Spinal cord (tissue), 10 donors: Measurements from ENCODE around the gene HS6ST3. TPM values are rescaled to one million over a fixed set of nuclear protein-coding genes. Genes with fewer than 3 reads are reported as not detected.
A peak's percentile ranks its signal among the peaks of the same experiment; 100 is the strongest.

Experiments
- DNase-seq, 6 donors: peaks; one replicate each; pipeline versions ENCODE4 v3.0.0 to v3.0.0-alpha.2; 2013 to 2015; ENCODE audit warnings: low spot score in 6 of 6, low read depth in 4 of 6
- H3K27ac ChIP-seq: one replicate; pipeline ENCODE4 v1.5.1; 2013; ENCODE audit warnings: low read depth, low read length, control low read depth
- H3K27me3 ChIP-seq: one replicate; pipeline ENCODE4 v1.6.1; 2013; ENCODE audit warnings: low read length; ENCODE audit not compliant: control insufficient read depth, insufficient read depth
- H3K36me3 ChIP-seq: one replicate; pipeline ENCODE4 v1.6.1; 2013; ENCODE audit warnings: low read length; ENCODE audit not compliant: control insufficient read depth, insufficient read depth
- H3K4me1 ChIP-seq: one replicate; pipeline ENCODE4 v1.6.1; 2013; ENCODE audit warnings: low read length; ENCODE audit not compliant: control insufficient read depth, insufficient read depth
- H3K4me3 ChIP-seq: one replicate; pipeline ENCODE4 v1.5.1; 2013; ENCODE audit warnings: low read depth, low read length, control low read depth
- H3K9me3 ChIP-seq: one replicate; pipeline ENCODE4 v1.6.1; 2013; ENCODE audit warnings: low read length; ENCODE audit not compliant: control insufficient read depth, insufficient read depth
- WGBS: methylation state at CpG from one replicate; pipeline ENCODE4 v1.1.5; 2013; ENCODE audit warnings: missing lambda C conversion rate; ENCODE audit not compliant: insufficient coverage; 5-methylcytosine and 5-hydroxymethylcytosine counted together
- polyA plus RNA-seq, 2 donors: library from polyadenylated mRNA; unstranded; fragments of 120-200 nt; gene quantifications; one replicate each; pipeline ENCODE4 v1.2.1, GENCODE V29; 2013; ENCODE audit not compliant: insufficient read length in 2 of 2
- total RNA-seq, 2 donors: library from RNA; depleted of rRNA in 1 of 2; stranded (reverse); fragments of 120-200 nt in 1 of 2; fragments of >200 nt in 1 of 2; gene quantifications; one replicate each; pipeline versions ENCODE4 v1.2.3 to v1.2.4, GENCODE V29; 2013 to 2014
- donor health status: healthy.

Gene HS6ST3
- total and polyA plus RNA-seq, 4 donors: 7.7 to 36.2 (median 23.7) TPM

DNA sequence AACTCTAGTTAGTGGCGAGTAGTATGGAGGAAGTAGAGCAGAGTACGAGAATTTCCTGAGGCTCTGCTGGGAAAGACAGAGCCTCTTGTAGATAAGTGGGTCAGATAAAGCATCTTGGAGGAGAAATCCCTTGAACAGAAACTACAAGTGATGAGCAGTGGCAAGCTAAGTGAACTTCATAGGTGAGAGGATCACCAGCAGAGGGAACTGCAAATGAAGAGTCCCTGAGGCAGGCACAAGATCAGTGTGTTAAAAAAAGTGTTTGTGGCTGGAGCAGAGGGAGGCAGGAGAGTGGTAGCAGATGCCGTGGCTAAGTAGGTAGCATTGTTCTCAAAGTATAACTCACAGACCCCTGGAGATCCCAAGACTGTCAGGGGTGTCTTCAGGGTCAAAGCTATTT, 437.6 kb downstream of the HS6ST3 start:
- Histone ChIP-seq H3K27ac (no peak overlapping the region), H3K9me3 (no peaks in the 10 kb centered on the region), H3K4me3 (no peak overlapping the region), H3K4me1 (no peaks in the 10 kb centered on the region), H3K27me3 (no peaks in the 10 kb centered on the region), H3K36me3 (no peaks in the 10 kb centered on the region)
- DNase-seq: no peak
- WGBS: 69% methylated on average over 3 of the region's 3 CpGs

DNA sequence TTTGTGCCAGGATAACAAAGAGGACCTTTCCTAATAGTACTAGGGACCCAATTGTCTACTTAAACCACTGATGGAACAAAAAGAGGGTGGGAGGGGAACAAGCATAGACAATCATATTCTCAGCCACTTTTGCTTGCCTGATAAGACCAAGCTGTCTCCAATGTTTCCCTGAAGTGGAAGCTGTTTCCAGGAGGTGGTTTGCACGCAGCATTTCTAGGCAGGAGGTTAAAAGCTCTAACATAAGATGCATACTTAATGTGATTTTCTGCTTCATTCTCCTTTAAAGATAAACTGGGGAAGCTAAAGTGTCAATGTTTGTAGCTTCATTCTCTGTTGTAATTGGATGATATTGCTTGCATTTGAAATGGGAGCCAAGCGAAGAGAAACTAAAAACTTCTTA, 442.9 kb downstream of the HS6ST3 start:
- H3K4me3 ChIP-seq: no peak overlapping the region
- no CpG with 5 or more reads among the region's 2 CpGs for WGBS
- H3K36me3 ChIP-seq: no peaks in the 10 kb centered on the region
- H3K9me3 ChIP-seq: no peaks in the 10 kb centered on the region
- peak in 1 of 6 donors; percentile 63 for DNase-seq
- H3K27ac ChIP-seq: no peak overlapping the region
- H3K4me1 ChIP-seq: no peaks in the 10 kb centered on the region
- H3K27me3 ChIP-seq: no peaks in the 10 kb centered on the region

GRCh38 chr13:96533408-96533807, 443.5 kb downstream of the HS6ST3 start:
- 57% methylated on average over 6 of the region's 7 CpGs for WGBS
- no peaks in the 10 kb centered on the region for H3K36me3 ChIP-seq
- no peaks in the 10 kb centered on the region for H3K9me3 ChIP-seq

GRCh38 chr13:96539791-96540190, 449.9 kb downstream of the HS6ST3 start:
- Histone ChIP-seq H3K4me1 (no peaks in the 10 kb centered on the region), H3K9me3 (no peaks in the 10 kb centered on the region), H3K36me3 (no peaks in the 10 kb centered on the region), H3K4me3 (no peak overlapping the region), H3K27ac (no peak overlapping the region), H3K27me3 (no peaks in the 10 kb centered on the region)
- no peak for DNase-seq
- 80% methylated on average over 2 of the region's 2 CpGs for WGBS

More at GRCh38 chr13:96533408-96533807, 443.5 kb downstream of the HS6ST3 start:
- H3K27me3 ChIP-seq: no peaks in the 10 kb centered on the region
- no peak overlapping the region for H3K4me3 ChIP-seq
- no peak overlapping the region for H3K27ac ChIP-seq
- peak in 1 of 6 donors; percentile 49 for DNase-seq
- no peaks in the 10 kb centered on the region for H3K4me1 ChIP-seq

GRCh38 chr13:96540670-96541069, 450.8 kb downstream of the HS6ST3 start:
- WGBS: no CpG with 5 or more reads among the region's 3 CpGs

GRCh38 chr13:96542986-96543385, 453.1 kb downstream of the HS6ST3 start:
- no peaks in the 10 kb centered on the region for H3K9me3 ChIP-seq
- H3K27ac ChIP-seq: no peak overlapping the region
- 50% methylated on average over 1 of the region's 2 CpGs for WGBS
- DNase-seq: no peak
- no peaks in the 10 kb centered on the region for H3K4me1 ChIP-seq
- no peaks in the 10 kb centered on the region for H3K27me3 ChIP-seq
- no peak overlapping the region for H3K4me3 ChIP-seq
- no peaks in the 10 kb centered on the region for H3K36me3 ChIP-seq

More at GRCh38 chr13:96540670-96541069, 450.8 kb downstream of the HS6ST3 start:
- Histone ChIP-seq H3K9me3 (no peaks in the 10 kb centered on the region), H3K36me3 (no peaks in the 10 kb centered on the region), H3K27ac (no peak overlapping the region), H3K27me3 (no peaks in the 10 kb centered on the region), H3K4me3 (no peak overlapping the region), H3K4me1 (no peaks in the 10 kb centered on the region)
- peak in 1 of 6 donors; percentile 13 for DNase-seq

DNA sequence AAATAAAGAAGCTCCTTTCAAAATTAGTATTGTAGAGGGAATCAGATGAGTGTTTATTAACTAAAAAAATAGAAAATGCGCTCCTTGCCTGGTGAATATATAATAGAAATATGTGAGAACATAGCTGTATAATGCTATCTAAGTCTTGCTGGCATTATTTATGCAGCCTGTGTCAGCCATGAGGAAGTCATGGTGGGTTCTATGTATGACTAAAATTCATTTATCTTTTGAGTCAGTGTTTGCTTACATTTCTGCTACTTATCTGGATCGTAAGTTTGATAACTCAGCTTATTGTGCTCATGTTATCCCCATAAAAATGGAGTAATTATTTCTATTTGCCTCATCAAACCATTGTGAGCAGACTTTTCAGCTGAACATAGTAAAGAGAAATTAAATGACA, 455.1 kb downstream of the HS6ST3 start:
- DNase-seq: no peak
- Histone ChIP-seq H3K4me3 (no peak overlapping the region), H3K27me3 (no peaks in the 10 kb centered on the region)

GRCh38 chr13:96546463-96546862, 456.6 kb downstream of the HS6ST3 start:
- peak in 1 of 6 donors; percentile 56 for DNase-seq
- Histone ChIP-seq H3K27me3 (no peaks in the 10 kb centered on the region), H3K9me3 (no peaks in the 10 kb centered on the region), H3K4me1 (no peaks in the 10 kb centered on the region), H3K27ac (no peak overlapping the region), H3K4me3 (no peak overlapping the region), H3K36me3 (no peaks in the 10 kb centered on the region)
- WGBS: no CpG with 5 or more reads among the region's 3 CpGs

More for the DNA sequence above, 455.1 kb downstream of the HS6ST3 start:
- Histone ChIP-seq H3K36me3 (no peaks in the 10 kb centered on the region), H3K4me1 (no peaks in the 10 kb centered on the region), H3K9me3 (no peaks in the 10 kb centered on the region), H3K27ac (no peak overlapping the region)
- WGBS: 100% methylated on average over 1 of the region's 2 CpGs

- H3K36me3 ChIP-seq: no peaks in the 10 kb centered on the region
- no CpG with 5 or more reads among the region's 5 CpGs for WGBS
- H3K27ac ChIP-seq: no peak overlapping the region
- peak in 1 of 6 donors; percentile 14 for DNase-seq
- no peaks in the 10 kb centered on the region for H3K4me1 ChIP-seq
- no peaks in the 10 kb centered on the region for H3K9me3 ChIP-seq
- no peaks in the 10 kb centered on the region for H3K27me3 ChIP-seq
- no peak overlapping the region for H3K4me3 ChIP-seq
These were observed 461.6 kb downstream of the HS6ST3 start for GRCh38 chr13:96551546-96551945.

DNA sequence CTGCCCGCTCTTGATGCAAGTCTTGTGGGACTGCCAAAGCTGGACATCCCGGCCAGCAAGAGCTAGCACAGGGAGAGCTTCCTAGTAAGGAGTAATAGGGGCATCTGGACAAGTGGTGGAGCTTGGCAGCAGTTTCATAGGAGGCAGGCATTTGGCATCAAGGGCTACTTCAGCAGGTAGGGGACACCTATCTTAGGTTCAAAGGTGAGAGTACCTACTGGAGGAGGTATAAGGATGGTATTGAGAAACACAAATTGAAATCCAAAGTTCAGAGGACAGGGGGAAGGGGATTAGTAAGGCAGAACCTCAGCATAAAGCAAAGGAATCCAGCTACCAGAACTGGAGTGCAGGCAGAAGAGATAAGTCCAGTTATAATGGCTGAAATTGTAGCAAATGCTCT, 462.7 kb downstream of the HS6ST3 start:
- H3K27ac ChIP-seq: no peak overlapping the region
- no peak for DNase-seq
- 96% methylated on average over 2 of the region's 2 CpGs for WGBS

More for the DNA sequence above, 462.7 kb downstream of the HS6ST3 start:
- Histone ChIP-seq H3K4me1 (no peaks in the 10 kb centered on the region), H3K9me3 (no peaks in the 10 kb centered on the region), H3K27me3 (no peaks in the 10 kb centered on the region), H3K36me3 (no peaks in the 10 kb centered on the region), H3K4me3 (no peak overlapping the region)
